Keratinocyte (primary cell): ENCODE measurements around the gene ITPR2.

Experiments
- CTCF ChIP-seq, 3 experiments: IDR thresholded peaks in 1 of 3; conservative IDR thresholded peaks in 1 of 3; optimal IDR thresholded peaks in 1 of 3; 2 replicates in 2 of 3; 3 replicates in 1 of 3; pipeline versions ENCODE3 to v1.5.1; 2011; ENCODE audit warnings: low read length in 3 of 3, mild to moderate bottlenecking in 3 of 3, moderate library complexity in 2 of 3, control low read depth in 1 of 3, inconsistent platforms in 1 of 3; ENCODE audit not compliant: insufficient read depth in 2 of 3; ENCODE audit errors: extremely low read depth in 1 of 3
- EZH2 ChIP-seq: IDR thresholded peaks from one replicate; pipeline ENCODE4 v1.6.1; 2012; ENCODE audit warnings: inconsistent platforms, mild to moderate bottlenecking, low read length, moderate library complexity

DNA sequence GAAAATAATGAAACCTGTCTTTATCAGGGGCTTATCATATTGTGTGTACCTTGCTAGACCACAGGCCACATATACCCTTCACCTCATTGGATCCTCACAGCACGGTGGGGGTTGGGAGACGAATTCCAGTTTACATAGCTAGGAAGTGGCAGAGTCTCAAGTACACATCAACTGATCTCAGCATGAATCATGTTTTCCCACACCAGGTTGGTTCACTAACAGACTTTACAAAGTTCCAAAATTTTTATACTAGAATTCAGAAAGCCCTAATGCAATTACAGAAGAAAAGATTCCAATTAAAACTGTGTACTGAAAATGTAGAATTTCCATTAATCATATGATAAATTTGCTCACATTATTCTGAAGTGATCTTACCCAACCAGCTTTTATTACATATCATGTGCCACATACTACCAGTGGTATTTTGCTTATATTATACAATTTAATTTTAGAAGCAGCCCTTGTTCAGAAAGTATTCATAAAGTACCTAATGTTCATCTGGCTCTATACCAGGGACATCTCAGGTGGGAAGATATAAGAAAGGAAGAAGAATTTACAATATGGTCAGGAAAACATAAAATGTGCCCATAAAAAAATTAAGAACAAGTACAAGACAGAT is 196.2 kb downstream of the ITPR2 start:
- TF ChIP-seq CTCF (optimal IDR thresholded peaks at IDR 0.05 in 1 of 3, IDR thresholded peaks at IDR 0.05 in 1 of 3, conservative IDR thresholded peaks at IDR 0.05 in 1 of 3; ENCODE audit: extremely low read depth in 1 of 3, insufficient read depth in 2 of 3, low read length in 3 of 3) (no peak), EZH2 (no peak)
